Stimulated activated CD8-positive, alpha-beta memory T cell treated with anti-CD3 and anti-CD28 coated beads, Interleukin-7, amount 100 ng/mL, for 4 hours (primary cell): ENCODE measurements around the gene NCS1.

Source experiments
- DNase-seq, 2 donors: peaks; one replicate each; pipeline ENCODE4 v3.0.0-alpha.2; 2020; ENCODE audit warnings: low read depth in 2 of 2

The NCS1 gene

GRCh38 chr9:130175355-130175754 is 3.2 kb downstream of the NCS1 start:
- DNase-seq, result no peak

GRCh38 chr9:130176760-130177159 is 4.6 kb downstream of the NCS1 start:
- no peak for DNase-seq

GRCh38 chr9:130177898-130178805 is 5.9 kb downstream of the NCS1 start:
- DNase-seq, result no peak

- DNase-seq, result no peak
Measured at GRCh38 chr9:130179331-130179907, 7.2 kb downstream of the NCS1 start.

- no peak for DNase-seq
Measured at GRCh38 chr9:130180516-130180915, 8.3 kb downstream of the NCS1 start.

GRCh38 chr9:130181678-130182380 is 9.6 kb downstream of the NCS1 start:
- no peak for DNase-seq

GRCh38 chr9:130182381-130182909 is 10.2 kb downstream of the NCS1 start:
- no peak for DNase-seq

GRCh38 chr9:130183133-130183762 is 11.0 kb downstream of the NCS1 start:
- no peak for DNase-seq

- DNase-seq, result no peak
Measured at GRCh38 chr9:130185017-130185416, 12.8 kb downstream of the NCS1 start.

GRCh38 chr9:130185490-130186031 is 13.4 kb downstream of the NCS1 start:
- no peak for DNase-seq

GRCh38 chr9:130186051-130186450 is 13.8 kb downstream of the NCS1 start:
- no peak for DNase-seq

- DNase-seq, result no peak
Measured at GRCh38 chr9:130186839-130187522, 14.8 kb downstream of the NCS1 start.

GRCh38 chr9:130187523-130187846 is 15.3 kb downstream of the NCS1 start:
- DNase-seq, result no peak

- no peak for DNase-seq
Measured at GRCh38 chr9:130188860-130189481, 16.8 kb downstream of the NCS1 start.

- DNase-seq, result no peak
Measured at GRCh38 chr9:130189840-130190239, 17.6 kb downstream of the NCS1 start.

GRCh38 chr9:130191068-130191748 is 19.0 kb downstream of the NCS1 start:
- no peak for DNase-seq

GRCh38 chr9:130191749-130192120 is 19.5 kb downstream of the NCS1 start:
- DNase-seq, result no peak

- no peak for DNase-seq
Measured at GRCh38 chr9:130192382-130192999, 20.3 kb downstream of the NCS1 start.

GRCh38 chr9:130193103-130193502 is 20.9 kb downstream of the NCS1 start:
- DNase-seq, result no peak
